Dermis blood vessel endothelial cell (primary cell): ENCODE data around the gene KRTAP5-5. TPM values are rescaled to one million over a fixed set of nuclear protein-coding genes. Genes with fewer than 3 reads are reported as not detected.
"Not testable (repeated sequence)": the region's sequence is repeated elsewhere in the genome, so short reads cannot be mapped to it uniquely, and the experiment has no call there.

ENCODE experiments used
- DNase-seq: peaks from one replicate; pipeline ENCODE4 v3.0.0; 2010
- total RNA-seq: library from RNA; depleted of rRNA; stranded (reverse); fragments of >200 nt; gene quantifications from 2 replicates; pipeline ENCODE4 v1.2.3, GENCODE V29; 2014

The KRTAP5-5 gene
- total RNA-seq, 1 donor from 2014 or later: not detected

GRCh38 chr11:1660111-1660867 is 30.7 kb downstream of the KRTAP5-5 start:
- DNase-seq: no peak

- not testable (repeated sequence) for DNase-seq
Observed at GRCh38 chr11:1661454-1662269, 32.1 kb downstream of the KRTAP5-5 start.

- not testable (repeated sequence) for DNase-seq
Observed at GRCh38 chr11:1662699-1663283, 33.2 kb downstream of the KRTAP5-5 start.

- no peak for DNase-seq
Observed at GRCh38 chr11:1665313-1665712, 35.7 kb downstream of the KRTAP5-5 start.

GRCh38 chr11:1667121-1667850 is 37.7 kb downstream of the KRTAP5-5 start:
- DNase-seq: no peak

GRCh38 chr11:1667906-1668305 is 38.3 kb downstream of the KRTAP5-5 start:
- no peak for DNase-seq

GRCh38 chr11:1668911-1669473 is 39.4 kb downstream of the KRTAP5-5 start:
- DNase-seq: no peak

GRCh38 chr11:1669546-1670218 is 40.1 kb downstream of the KRTAP5-5 start:
- no peak for DNase-seq

- DNase-seq: not testable (repeated sequence)
Observed at GRCh38 chr11:1670457-1670856, 40.9 kb downstream of the KRTAP5-5 start.

- no peak for DNase-seq
Observed at GRCh38 chr11:1670905-1671371, 41.4 kb downstream of the KRTAP5-5 start.

- no peak for DNase-seq
Observed at GRCh38 chr11:1671658-1672057, 42.1 kb downstream of the KRTAP5-5 start.

- no peak for DNase-seq
Observed at GRCh38 chr11:1672613-1673350, 43.2 kb downstream of the KRTAP5-5 start.

GRCh38 chr11:1673446-1674172 is 44.0 kb downstream of the KRTAP5-5 start:
- no peak for DNase-seq

GRCh38 chr11:1674173-1675131 is 44.9 kb downstream of the KRTAP5-5 start:
- DNase-seq: no peak

GRCh38 chr11:1675536-1676228 is 46.1 kb downstream of the KRTAP5-5 start:
- DNase-seq: no peak

- DNase-seq: no peak
Observed at GRCh38 chr11:1676229-1676740, 46.7 kb downstream of the KRTAP5-5 start.

GRCh38 chr11:1679881-1680280 is 50.3 kb downstream of the KRTAP5-5 start:
- DNase-seq: no peak
